ENCODE results near the gene SLCO1A2.

- TF ChIP-seq CTCF (IDR thresholded peaks at IDR 0.05) (no peak), POLR2A (IDR thresholded peaks at IDR 0.05) (no peak)
Measured at GRCh38 chr12:21308785-21309184, 25.9 kb downstream of the SLCO1A2 start.

All from thyroid gland (tissue), 4 donors.